Kidney glomerular epithelial cell (primary cell): ENCODE results near the gene PXYLP1.
"Not testable (repeated sequence)": the region's sequence is repeated elsewhere in the genome, so short reads cannot be mapped to it uniquely, and the experiment has no call there.

ENCODE experiments used
- DNase-seq: peaks from one replicate; lab custom pipeline; 2025; lab: John Stamatoyannopoulos, UW

Gene PXYLP1

GRCh38 chr3:141300426-141300825, 68.8 kb downstream of the PXYLP1 start:
- DNase-seq: not testable (repeated sequence)

DNA sequence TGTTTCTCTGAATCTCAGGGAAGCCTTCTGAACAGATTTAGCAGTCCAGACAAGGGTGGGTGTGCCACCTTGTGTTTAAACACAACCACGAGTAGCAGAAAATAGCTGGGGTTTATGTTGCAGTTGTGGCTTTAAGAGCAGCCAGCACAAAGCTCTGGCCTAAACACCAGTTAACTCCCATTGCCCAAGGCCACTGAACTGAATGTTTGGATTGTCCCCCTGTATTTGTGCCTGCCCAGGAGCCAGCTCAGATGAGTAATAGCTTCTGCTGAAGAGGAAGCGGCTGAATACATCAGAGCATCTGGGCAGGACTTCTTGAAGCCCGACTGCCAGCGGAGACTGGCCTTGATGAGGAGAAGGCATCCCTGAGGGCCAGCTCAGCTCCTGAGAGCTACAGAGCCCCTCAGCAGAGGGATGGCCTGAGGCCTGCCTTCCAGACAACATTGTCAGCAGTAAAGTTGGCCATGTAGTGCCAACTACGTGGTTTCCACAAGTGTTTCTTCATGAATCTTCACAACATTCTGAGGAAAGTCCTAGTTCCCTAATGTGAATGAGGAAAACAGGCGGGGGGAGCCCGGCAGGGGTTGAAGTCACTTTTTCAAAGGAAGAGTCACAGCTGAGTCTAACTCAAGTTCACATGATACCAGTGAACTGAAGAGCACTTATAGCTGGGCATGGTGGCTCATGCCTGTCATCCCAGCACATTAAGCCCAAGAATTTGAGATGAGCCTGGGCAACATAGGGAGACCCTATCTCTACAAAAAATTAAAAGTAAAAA, 70.9 kb downstream of the PXYLP1 start:
- no peak for DNase-seq

DNA sequence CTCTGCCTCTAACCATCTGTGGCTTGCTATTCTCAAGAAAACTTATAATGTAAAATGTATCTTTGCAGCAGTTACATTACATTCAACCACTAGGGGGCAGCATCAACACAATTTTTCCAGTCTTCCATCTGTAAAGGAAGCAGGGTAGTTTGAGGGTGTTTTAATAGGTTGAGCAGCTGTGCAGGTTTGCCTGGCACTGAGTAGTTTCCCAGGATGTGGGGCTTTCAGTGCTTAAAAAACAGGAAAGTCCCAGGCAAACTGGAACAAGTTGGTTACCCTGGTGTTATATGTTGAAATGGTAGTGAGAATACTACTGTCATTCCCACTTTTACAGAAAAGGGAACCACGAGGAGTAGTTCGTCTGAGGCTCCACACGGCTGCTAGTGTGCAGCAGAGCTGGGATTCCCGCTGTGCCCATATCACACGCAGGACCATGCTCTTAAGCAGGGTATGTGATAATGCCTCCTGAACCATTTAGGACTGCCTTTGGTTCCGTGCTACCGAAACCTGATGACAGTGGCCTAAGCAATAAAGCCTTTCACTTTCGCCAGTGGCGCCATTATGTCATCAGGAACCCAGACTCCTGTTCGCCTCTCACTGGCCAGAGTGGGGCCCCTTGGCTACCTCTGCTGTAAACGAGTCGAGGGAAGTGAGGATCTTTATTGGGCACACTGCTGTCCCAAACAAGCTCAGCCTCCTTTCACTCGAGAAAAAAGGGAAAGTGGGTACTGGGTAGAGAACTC, 72.0 kb downstream of the PXYLP1 start:
- DNase-seq: peak; percentile 75

DNA sequence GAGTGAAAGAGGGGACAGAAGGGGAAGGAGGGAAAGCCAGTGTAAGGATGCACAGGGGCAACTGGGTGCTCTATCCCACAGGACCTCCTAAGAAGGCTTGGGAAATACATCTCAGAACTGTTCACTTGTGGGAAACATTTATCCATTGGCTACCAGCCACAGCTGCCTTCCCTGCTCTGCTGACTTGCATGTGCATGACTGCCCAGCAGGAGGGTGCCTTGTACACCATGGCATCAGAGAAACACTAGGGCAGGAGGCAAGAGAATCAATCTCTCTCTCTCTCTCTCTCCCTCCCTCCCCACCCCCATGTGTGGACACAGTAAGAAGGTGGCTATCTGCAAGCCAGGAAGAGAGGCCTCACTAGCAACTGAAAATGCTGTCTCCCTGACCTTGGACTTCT, 73.8 kb downstream of the PXYLP1 start:
- peak; percentile 37 for DNase-seq

GRCh38 chr3:141306276-141306675, 74.7 kb downstream of the PXYLP1 start:
- no peak for DNase-seq

GRCh38 chr3:141306922-141307321, 75.3 kb downstream of the PXYLP1 start:
- DNase-seq: no peak

- no peak for DNase-seq
These were observed 75.9 kb downstream of the PXYLP1 start for GRCh38 chr3:141307351-141308059.

GRCh38 chr3:141308588-141309218, 77.1 kb downstream of the PXYLP1 start:
- peak; percentile 40 for DNase-seq

GRCh38 chr3:141311170-141311495, 79.5 kb downstream of the PXYLP1 start:
- DNase-seq: no peak

- peak; percentile 98 for DNase-seq
These were observed 80.1 kb downstream of the PXYLP1 start for GRCh38 chr3:141311496-141312353.

DNA sequence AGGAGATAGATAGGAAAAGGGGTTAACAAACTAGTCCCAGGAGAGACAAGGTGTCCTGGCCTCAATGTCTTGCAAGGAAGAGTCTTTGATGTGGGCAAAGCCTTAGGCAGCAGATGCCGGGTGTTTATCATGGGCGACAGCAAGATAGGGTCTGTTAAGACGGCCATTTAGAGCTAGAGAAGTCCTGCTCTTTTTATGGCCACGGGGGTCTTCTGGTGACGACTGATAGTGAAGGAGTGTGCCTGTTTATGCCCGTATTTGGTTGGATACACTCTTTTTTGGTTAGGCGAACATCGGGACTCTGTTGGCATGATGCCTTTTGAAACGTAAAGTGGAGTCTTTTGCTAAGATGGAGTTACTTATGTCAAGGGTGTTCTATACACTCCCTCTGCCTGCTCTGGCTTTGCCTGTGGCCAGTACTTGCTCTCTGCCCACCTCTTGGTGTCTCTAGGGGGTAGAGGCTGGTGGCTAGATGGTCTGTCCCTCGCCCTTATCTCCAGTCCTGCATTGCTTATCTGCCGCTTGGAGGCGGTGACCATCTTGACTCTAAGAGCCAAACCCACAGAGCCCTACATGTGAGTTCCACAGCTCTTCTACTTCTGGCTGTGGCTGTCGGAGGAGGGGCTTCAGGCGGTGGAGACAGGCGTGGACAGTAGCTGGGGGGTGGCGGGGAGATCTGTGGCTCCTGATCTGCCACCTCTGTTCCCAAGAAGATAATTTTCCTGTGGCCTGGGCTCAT, 80.9 kb downstream of the PXYLP1 start:
- DNase-seq: no peak

- DNase-seq: no peak
These were observed 81.6 kb downstream of the PXYLP1 start for GRCh38 chr3:141313093-141313683.

DNA sequence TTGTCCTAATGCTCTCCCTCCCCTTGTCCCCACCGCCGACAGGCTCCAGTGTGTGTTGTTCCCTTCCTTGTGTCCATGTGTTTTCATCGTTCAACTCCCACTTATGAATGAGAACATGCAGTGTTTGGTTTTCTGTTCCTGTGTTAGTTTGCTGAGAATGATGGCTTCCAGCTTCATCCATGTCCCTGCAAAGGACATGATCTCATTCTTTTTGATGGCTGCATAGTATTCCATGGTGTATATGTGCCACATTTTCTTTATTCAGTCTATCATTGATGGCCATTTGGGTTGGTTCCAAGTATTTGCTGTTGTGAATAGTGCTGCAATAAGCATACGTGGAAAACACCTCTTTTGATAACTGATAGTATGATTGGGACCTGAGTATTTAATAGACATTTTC, 82.8 kb downstream of the PXYLP1 start:
- not testable (repeated sequence) for DNase-seq

GRCh38 chr3:141316851-141317250, 85.2 kb downstream of the PXYLP1 start:
- no peak for DNase-seq

DNA sequence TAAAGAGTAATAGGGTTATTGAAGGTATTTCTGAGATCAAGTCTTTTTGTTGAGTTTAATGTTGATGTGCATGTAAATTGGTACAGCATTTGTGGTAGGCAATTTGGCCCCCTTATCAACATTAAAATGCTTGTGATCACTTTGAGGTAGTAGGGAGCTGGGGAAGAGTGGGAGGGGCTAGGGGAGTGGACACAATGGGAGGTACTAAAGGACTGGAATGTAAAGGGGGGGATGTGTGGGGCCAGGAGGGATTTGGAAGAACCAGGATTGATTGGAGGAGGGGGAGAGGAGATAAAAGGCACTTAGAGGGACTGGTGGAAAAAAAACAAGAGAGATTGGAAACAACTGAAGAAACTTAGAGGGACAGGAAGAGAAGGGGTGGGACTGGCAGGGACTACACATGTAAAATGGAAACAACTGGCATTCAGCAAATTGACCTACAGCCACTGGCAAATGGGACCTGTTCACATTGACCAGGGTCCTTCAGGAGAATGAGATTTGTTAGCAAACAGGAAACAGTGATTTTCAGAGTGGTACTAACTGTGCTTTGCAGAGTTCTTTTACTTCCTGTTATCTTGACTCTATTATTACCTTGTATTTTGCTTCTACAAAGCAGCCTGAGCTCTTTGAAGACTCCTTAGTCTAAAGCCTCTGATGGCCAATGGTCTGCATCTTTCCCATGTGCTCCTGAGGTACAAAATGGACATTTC, 88.9 kb downstream of the PXYLP1 start:
- no peak for DNase-seq

DNA sequence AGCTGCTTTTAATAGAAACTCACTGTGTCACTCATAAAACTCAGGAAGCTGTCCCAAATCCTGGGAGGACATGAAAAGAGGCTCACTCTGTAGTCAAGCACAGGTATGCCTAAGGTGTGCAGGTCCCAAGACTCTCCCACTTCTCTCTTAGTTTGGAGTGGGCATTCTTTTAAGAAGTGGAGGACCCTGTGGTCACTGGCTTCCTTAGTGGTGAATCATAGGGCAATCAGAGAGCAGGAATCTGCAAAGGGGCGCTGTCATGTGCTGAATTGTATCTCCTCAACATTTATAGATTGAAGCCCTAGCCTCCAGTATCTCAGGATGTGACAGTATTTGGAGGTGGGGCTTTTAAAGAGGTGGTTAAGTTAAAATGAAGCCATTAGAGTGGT, 89.5 kb downstream of the PXYLP1 start:
- DNase-seq: no peak

- DNase-seq: no peak
These were observed 92.5 kb downstream of the PXYLP1 start for GRCh38 chr3:141323936-141324704.

- no peak for DNase-seq
These were observed 94.5 kb downstream of the PXYLP1 start for GRCh38 chr3:141326123-141326522.

GRCh38 chr3:141326626-141327025, 95.0 kb downstream of the PXYLP1 start:
- DNase-seq: no peak
